A673 (cell line): ENCODE data around the gene DSCAM.

Source experiments
- EZH2 ChIP-seq: fragments of 200-600 bp; sonication (generic); IDR thresholded peaks from 2 replicates; pipeline ENCODE4 v1.6.1; 2017; ENCODE audit warnings: borderline replicate concordance, low read depth, mild to moderate bottlenecking, mixed read lengths, antibody characterized with exemption, low read length; ENCODE audit not compliant: poor library complexity, severe bottlenecking
- TF ChIP-seq, protein P1 (sequence below): fragments of 300-800, 200-600 bp; sonication (generic); conservative IDR thresholded peaks from 2 replicates; pipeline ENCODE4 v1.5.1; 2017; ENCODE audit warnings: low read depth, mild to moderate bottlenecking, antibody characterized with exemption, low read length, moderate library complexity, mixed read lengths

DNA sequence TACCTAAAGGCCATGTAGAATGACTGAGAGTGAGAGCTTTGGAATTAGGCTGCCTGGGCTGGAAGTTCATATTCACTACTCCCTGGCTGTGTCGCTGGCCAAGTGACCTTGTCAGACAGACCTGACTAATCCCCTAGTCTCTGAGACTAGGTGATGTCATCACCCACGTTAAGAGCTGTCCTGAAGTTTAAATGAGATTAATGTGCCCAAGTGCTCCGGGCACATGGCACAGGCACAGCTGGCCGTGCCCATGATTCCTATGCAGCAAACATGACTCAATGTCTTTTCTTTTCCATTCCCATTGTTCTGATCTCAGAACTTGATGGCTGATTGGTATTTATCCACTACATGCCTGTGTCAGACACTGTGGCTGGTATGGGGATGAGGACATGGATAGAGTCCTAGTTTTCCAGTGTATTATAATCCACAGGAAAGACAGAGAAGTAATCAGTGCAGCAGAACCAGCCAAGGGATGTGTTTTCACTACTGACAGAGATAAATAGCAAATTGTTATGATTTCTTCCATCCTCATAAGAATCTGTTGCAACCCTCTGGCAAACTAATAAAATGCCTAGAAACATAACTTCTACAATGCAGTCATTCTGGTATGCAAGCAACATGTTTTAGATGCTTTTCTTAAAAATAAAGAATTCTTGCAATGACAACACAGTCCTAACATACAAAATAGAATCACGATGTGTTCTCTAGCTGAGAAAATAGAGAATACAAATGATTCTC lies 798.8 kb downstream of the DSCAM start:
- TF ChIP-seq, protein P1, sequence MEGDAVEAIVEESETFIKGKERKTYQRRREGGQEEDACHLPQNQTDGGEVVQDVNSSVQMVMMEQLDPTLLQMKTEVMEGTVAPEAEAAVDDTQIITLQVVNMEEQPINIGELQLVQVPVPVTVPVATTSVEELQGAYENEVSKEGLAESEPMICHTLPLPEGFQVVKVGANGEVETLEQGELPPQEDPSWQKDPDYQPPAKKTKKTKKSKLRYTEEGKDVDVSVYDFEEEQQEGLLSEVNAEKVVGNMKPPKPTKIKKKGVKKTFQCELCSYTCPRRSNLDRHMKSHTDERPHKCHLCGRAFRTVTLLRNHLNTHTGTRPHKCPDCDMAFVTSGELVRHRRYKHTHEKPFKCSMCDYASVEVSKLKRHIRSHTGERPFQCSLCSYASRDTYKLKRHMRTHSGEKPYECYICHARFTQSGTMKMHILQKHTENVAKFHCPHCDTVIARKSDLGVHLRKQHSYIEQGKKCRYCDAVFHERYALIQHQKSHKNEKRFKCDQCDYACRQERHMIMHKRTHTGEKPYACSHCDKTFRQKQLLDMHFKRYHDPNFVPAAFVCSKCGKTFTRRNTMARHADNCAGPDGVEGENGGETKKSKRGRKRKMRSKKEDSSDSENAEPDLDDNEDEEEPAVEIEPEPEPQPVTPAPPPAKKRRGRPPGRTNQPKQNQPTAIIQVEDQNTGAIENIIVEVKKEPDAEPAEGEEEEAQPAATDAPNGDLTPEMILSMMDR = no peak
- no peak for TF ChIP-seq EZH2
